Keratinocyte (primary cell): ENCODE measurements around the gene CAD. TPM values are rescaled to one million over a fixed set of nuclear protein-coding genes. Genes with fewer than 3 reads are reported as not detected.

Source experiments
- DNase-seq: peaks from one replicate; pipeline ENCODE4 v3.0.0-alpha.2; 2011; ENCODE audit warnings: low read depth, missing footprints, low spot score
- FAIRE-seq: peaks from 2 replicates; lab custom pipeline; 2011; peaks lifted over from hg19 to GRCh38; lab: Jason Lieb, UNC
- H2AFZ ChIP-seq: 2 replicates; pipeline ENCODE4 v1.6.0; 2012; ENCODE audit warnings: low read length, control low read depth, inconsistent platforms; ENCODE audit not compliant: control insufficient read depth
- H3K27ac ChIP-seq: 2 replicates; pipeline ENCODE4 v1.5.1; 2011; ENCODE audit warnings: low read length; ENCODE audit not compliant: control insufficient read depth, insufficient read depth
- H3K27me3 ChIP-seq: 3 replicates; pipeline ENCODE4 v1.6.0; 2011; ENCODE audit warnings: low read length; ENCODE audit not compliant: control insufficient read depth, insufficient read depth; ENCODE audit errors: extremely low read depth
- H3K36me3 ChIP-seq, 2 experiments: 2 replicates in 1 of 2; 3 replicates in 1 of 2; pipeline ENCODE4 v1.5.1; 2011; ENCODE audit warnings: low read length in 2 of 2, mild to moderate bottlenecking in 1 of 2; ENCODE audit not compliant: control insufficient read depth in 2 of 2, insufficient read depth in 2 of 2; ENCODE audit errors: extremely low read depth in 1 of 2
- H3K4me1 ChIP-seq: 3 replicates; pipeline ENCODE4 v1.5.1; 2011; ENCODE audit warnings: low read length; ENCODE audit not compliant: control insufficient read depth, insufficient read depth; ENCODE audit errors: extremely low read depth
- H3K4me2 ChIP-seq: 3 replicates; pipeline ENCODE4 v1.6.0; 2011; ENCODE audit warnings: low read depth, low read length; ENCODE audit not compliant: control insufficient read depth, insufficient read depth; ENCODE audit errors: extremely low read depth
- H3K4me3 ChIP-seq, 3 experiments: fragments of 200-600 bp in 1 of 3; sonication (generic) in 1 of 3; 2 replicates in 2 of 3; 3 replicates in 1 of 3; pipeline ENCODE4 v1.5.1; 2011 to 2016; ENCODE audit warnings: low read length in 3 of 3, mild to moderate bottlenecking in 3 of 3, control low read depth in 2 of 3, inconsistent platforms in 1 of 3, low read depth in 1 of 3, mixed read lengths in 1 of 3, mixed run types in 1 of 3, moderate library complexity in 1 of 3; ENCODE audit not compliant: control insufficient read depth in 2 of 3, insufficient read depth in 2 of 3; ENCODE audit errors: extremely low read depth in 1 of 3
- H3K79me2 ChIP-seq: 2 replicates; pipeline ENCODE4 v1.6.0; 2012; ENCODE audit warnings: low read length; ENCODE audit not compliant: control insufficient read depth, insufficient read depth
- H3K9ac ChIP-seq: 3 replicates; pipeline ENCODE4 v1.6.0; 2011; ENCODE audit warnings: low read length; ENCODE audit not compliant: control insufficient read depth, insufficient read depth; ENCODE audit errors: extremely low read depth
- H3K9me1 ChIP-seq: 3 replicates; pipeline ENCODE4 v1.6.0; 2011; ENCODE audit warnings: low read length; ENCODE audit not compliant: control insufficient read depth, insufficient read depth; ENCODE audit errors: extremely low read depth
- H3K9me3 ChIP-seq: 2 replicates; pipeline ENCODE4 v1.5.1; 2012; ENCODE audit warnings: low read depth, low read length; ENCODE audit not compliant: control insufficient read depth
- H4K20me1 ChIP-seq: 3 replicates; pipeline ENCODE4 v1.6.0; 2011; ENCODE audit warnings: low read length; ENCODE audit not compliant: control insufficient read depth, insufficient read depth; ENCODE audit errors: extremely low read depth
- CTCF ChIP-seq, 3 experiments: IDR thresholded peaks in 1 of 3; conservative IDR thresholded peaks in 1 of 3; optimal IDR thresholded peaks in 1 of 3; 2 replicates in 2 of 3; 3 replicates in 1 of 3; pipeline versions ENCODE3 to v1.5.1; 2011; ENCODE audit warnings: low read length in 3 of 3, mild to moderate bottlenecking in 3 of 3, moderate library complexity in 2 of 3, control low read depth in 1 of 3, inconsistent platforms in 1 of 3; ENCODE audit not compliant: insufficient read depth in 2 of 3; ENCODE audit errors: extremely low read depth in 1 of 3
- EZH2 ChIP-seq: IDR thresholded peaks from one replicate; pipeline ENCODE4 v1.6.1; 2012; ENCODE audit warnings: inconsistent platforms, mild to moderate bottlenecking, low read length, moderate library complexity
- dilution Hi-C: fragments of 300-500 bp; cut with MboI; formaldehyde crosslinking; loops from one replicate; pipeline ENCODE4 v1.7.0; 2020; ENCODE audit warnings: low sequenced_read_pairs; ENCODE audit not compliant: extremely low pct_ligation_motif_present
- polyA plus RNA-seq, 5 experiments: library from polyadenylated mRNA; depleted of rRNA in 3 of 5; stranded (reverse) in 3 of 5; stranded (forward) in 1 of 5; unstranded in 1 of 5; fragments of >200 nt; gene quantifications; 1 replicate in 1 of 5; 2 replicates in 3 of 5; 3 replicates in 1 of 5; pipeline versions ENCODE4 v1.2.1 to v1.2.3, GENCODE V29; 2011 to 2012; ENCODE audit warnings: missing spikeins in 2 of 5, low read depth in 1 of 5, low replicate concordance in 1 of 5

Gene CAD
- polyA plus RNA-seq, 1 donor (not counting 4 experiments of a cell fraction or from before 2014, with no cell fraction given), result 21.0 TPM

GRCh38 chr2:27221166-27221565 is 4.0 kb downstream of the CAD start:
- Histone ChIP-seq H2AFZ (no peak overlapping the region), H3K9me3 (no peaks in the 10 kb centered on the region), H3K4me2 (no peak overlapping the region), H3K79me2 (peaks cover 21% of the 10 kb centered on the region), H3K36me3 (peaks cover 33 to 55% of the 10 kb centered on the region in 2 experiments), H3K27me3 (no peaks in the 10 kb centered on the region), H3K9me1 (no peaks in the 10 kb centered on the region), H4K20me1 (peaks cover 3% of the 10 kb centered on the region), H3K27ac (no peak overlapping the region), H3K4me3 (no peak overlapping the region), H3K4me1 (peaks cover 17% of the 10 kb centered on the region), H3K9ac (no peak overlapping the region)
- TF ChIP-seq CTCF (optimal IDR thresholded peaks at IDR 0.05 in 1 of 3, IDR thresholded peaks at IDR 0.05 in 1 of 3, conservative IDR thresholded peaks at IDR 0.05 in 1 of 3; ENCODE audit: extremely low read depth in 1 of 3, insufficient read depth in 2 of 3, low read length in 3 of 3) (no peak), EZH2 (no peak)
- DNase-seq (no peak), FAIRE-seq (no peak)
- dilution Hi-C loops, result no loop called here

- Histone ChIP-seq H3K27ac (no peak overlapping the region), H3K79me2 (peaks cover 21% of the 10 kb centered on the region), H4K20me1 (peaks cover 3% of the 10 kb centered on the region), H3K9me3 (no peaks in the 10 kb centered on the region), H3K9ac (no peak overlapping the region), H2AFZ (no peak overlapping the region), H3K4me3 (no peak overlapping the region), H3K27me3 (no peaks in the 10 kb centered on the region), H3K36me3 (peaks cover 38 to 58% of the 10 kb centered on the region in 2 experiments), H3K9me1 (no peaks in the 10 kb centered on the region), H3K4me1 (peaks cover 12% of the 10 kb centered on the region), H3K4me2 (no peak overlapping the region)
- dilution Hi-C loops, result no loop called here
- FAIRE-seq (no peak), DNase-seq (no peak)
- TF ChIP-seq EZH2 (no peak), CTCF (optimal IDR thresholded peaks at IDR 0.05 in 1 of 3, IDR thresholded peaks at IDR 0.05 in 1 of 3, conservative IDR thresholded peaks at IDR 0.05 in 1 of 3; ENCODE audit: extremely low read depth in 1 of 3, insufficient read depth in 2 of 3, low read length in 3 of 3) (no peak)
Observed at GRCh38 chr2:27222407-27222806, 5.2 kb downstream of the CAD start.
